Measurements from ENCODE around the gene DNHD1.

DNA sequence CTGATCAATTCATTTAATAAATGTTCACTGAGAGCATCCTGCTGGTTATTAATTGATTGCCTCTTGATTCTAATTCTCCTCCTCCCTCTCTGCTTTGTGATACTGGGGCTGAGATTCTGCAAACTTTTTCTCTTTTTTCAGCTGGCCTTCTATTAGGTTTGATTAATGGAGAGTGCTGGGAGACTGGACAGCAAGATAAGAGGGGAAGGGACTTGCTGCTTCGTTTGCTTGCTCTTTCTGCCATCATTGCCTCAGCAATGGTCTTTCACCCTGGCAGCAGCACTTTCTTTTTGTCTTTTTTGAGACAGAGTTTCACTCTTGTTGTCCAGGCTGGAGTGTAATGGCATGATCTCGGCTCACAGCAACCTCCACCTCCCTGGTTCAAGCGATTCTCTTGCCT is 7.1 kb downstream of the DNHD1 start:
- TF ChIP-seq ELF4 (CRISPR knock-in tag; IDR thresholded peaks at IDR 0.05; ENCODE audit: low read depth) (no peak), CTCF (IDR thresholded peaks at IDR 0.05) (no peak), NR1H2 (CRISPR knock-in tag; IDR thresholded peaks at IDR 0.05) (no peak), RORB (CRISPR knock-in tag; IDR thresholded peaks at IDR 0.05) (no peak), SP1 (CRISPR knock-in tag; conservative IDR thresholded peaks at IDR 0.05) (no peak)
